ENCODE data around the gene PERP.

- TF ChIP-seq CTCF (IDR thresholded peaks at IDR 0.05; ENCODE audit: insufficient read depth, low read length, poor library complexity, severe bottlenecking): no peak
- no peak for TF ChIP-seq EZH2phosphoT487 (conservative IDR thresholded peaks at IDR 0.05; ENCODE audit: low read length)
Observed at GRCh38 chr6:138116661-138116999, 9.4 kb upstream of the PERP start.

All from SU-DHL-6 (cell line).